PC-9 (cell line): ENCODE measurements around the gene DNAJB7.
"Not testable (repeated sequence)": the region's sequence is repeated elsewhere in the genome, so short reads cannot be mapped to it uniquely, and the experiment has no call there.

Source experiments
- EZH2 ChIP-seq: fragments of 200-600 bp; sonication (generic); IDR thresholded peaks from 2 replicates; pipeline ENCODE4 v1.8.0; 2017; ENCODE audit warnings: antibody characterized with exemption, low read depth
- TF ChIP-seq, protein P1 (sequence below): fragments of 200-600 bp; sonication (generic); conservative IDR thresholded peaks from 2 replicates; pipeline ENCODE4 v1.6.1; 2017; ENCODE audit warnings: mixed run types, antibody characterized with exemption, mild to moderate bottlenecking, moderate library complexity

DNA sequence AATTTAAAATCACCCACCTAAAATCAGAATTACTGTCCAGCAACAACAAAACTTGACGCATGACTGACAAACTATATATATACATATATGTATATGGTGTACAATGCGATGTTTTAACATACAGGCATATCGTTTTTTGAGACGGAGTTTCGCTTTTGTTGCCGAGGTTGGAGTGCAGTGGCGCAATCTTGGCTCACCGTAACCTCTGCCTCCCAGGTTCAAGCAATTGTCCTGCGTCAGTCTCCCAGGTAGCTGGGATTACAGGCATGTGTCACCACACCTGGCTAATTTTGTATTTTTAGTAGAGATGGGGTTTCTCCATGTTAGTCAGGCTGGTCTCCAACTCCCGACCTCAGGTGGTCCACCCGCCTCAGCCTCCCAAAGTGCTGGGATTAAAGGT lies 16.1 kb downstream of the DNAJB7 start:
- TF ChIP-seq, protein P1, sequence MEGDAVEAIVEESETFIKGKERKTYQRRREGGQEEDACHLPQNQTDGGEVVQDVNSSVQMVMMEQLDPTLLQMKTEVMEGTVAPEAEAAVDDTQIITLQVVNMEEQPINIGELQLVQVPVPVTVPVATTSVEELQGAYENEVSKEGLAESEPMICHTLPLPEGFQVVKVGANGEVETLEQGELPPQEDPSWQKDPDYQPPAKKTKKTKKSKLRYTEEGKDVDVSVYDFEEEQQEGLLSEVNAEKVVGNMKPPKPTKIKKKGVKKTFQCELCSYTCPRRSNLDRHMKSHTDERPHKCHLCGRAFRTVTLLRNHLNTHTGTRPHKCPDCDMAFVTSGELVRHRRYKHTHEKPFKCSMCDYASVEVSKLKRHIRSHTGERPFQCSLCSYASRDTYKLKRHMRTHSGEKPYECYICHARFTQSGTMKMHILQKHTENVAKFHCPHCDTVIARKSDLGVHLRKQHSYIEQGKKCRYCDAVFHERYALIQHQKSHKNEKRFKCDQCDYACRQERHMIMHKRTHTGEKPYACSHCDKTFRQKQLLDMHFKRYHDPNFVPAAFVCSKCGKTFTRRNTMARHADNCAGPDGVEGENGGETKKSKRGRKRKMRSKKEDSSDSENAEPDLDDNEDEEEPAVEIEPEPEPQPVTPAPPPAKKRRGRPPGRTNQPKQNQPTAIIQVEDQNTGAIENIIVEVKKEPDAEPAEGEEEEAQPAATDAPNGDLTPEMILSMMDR, result not testable (repeated sequence)
- TF ChIP-seq EZH2, result not testable (repeated sequence)
